H7 (cell line): ENCODE measurements around the gene PRKCQ. TPM values are rescaled to one million over a fixed set of nuclear protein-coding genes. Genes with fewer than 3 reads are reported as not detected.
A peak's percentile ranks its signal among the peaks of the same experiment; 100 is the strongest.

Source experiments
- DNase-seq: peaks from one replicate; pipeline ENCODE4 v3.0.0; 2012
- H3K27me3 ChIP-seq: 2 replicates; pipeline ENCODE4 v1.6.0; 2011; ENCODE audit warnings: mild to moderate bottlenecking, low read length; ENCODE audit not compliant: control insufficient read depth, insufficient read depth
- H3K36me3 ChIP-seq: replicated peaks from 2 replicates; pipeline ENCODE4 v1.5.1; 2011; ENCODE audit warnings: low read length; ENCODE audit not compliant: control insufficient read depth, insufficient read depth
- H3K4me3 ChIP-seq: 2 replicates; pipeline ENCODE4 v1.5.1; 2011; ENCODE audit warnings: low read depth, mild to moderate bottlenecking, control low read depth, low read length, moderate library complexity; ENCODE audit not compliant: insufficient read depth
- total RNA-seq: library from RNA; depleted of rRNA; stranded (reverse); fragments of >200 nt; shearing (Covaris generic); gene quantifications from 2 replicates; pipeline ENCODE4 v1.2.3, GENCODE V29; 2014; rRNA removed

PRKCQ gene
- total RNA-seq: 12.7 and 17.4 TPM in 2 replicates

DNA sequence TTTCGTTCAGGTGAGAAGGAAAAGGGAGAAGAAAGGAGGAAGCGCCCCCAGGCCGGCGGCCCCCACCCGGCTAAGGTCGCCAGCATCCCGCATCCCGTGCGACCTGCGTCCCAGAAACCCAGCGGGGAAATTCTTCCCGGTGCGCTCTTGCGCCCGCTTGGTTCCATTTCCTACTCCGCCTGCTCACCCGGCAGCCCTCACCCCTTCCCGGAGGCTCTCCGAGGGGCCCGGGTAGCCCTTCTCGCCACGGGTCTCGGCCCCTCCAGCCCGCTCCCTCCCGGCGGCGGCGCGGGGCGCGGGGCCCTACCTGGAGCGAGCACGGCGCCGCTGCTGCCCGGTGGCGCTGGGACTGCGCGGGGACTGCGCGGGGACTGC is at the start of gene PRKCQ:
Gene PRKCQ (minus strand): TSS at position 373 of the 375 bp plus-strand sequence. CDS start 65,141 bp downstream, outside the sequence.
- peak within 1 kb of the TSS; percentile 72 for H3K4me3 ChIP-seq
- H3K36me3 ChIP-seq: peaks cover 6% of the 10 kb centered on the region
- H3K27me3 ChIP-seq: peaks cover 5% of the 10 kb centered on the region
- no peak for DNase-seq

DNA sequence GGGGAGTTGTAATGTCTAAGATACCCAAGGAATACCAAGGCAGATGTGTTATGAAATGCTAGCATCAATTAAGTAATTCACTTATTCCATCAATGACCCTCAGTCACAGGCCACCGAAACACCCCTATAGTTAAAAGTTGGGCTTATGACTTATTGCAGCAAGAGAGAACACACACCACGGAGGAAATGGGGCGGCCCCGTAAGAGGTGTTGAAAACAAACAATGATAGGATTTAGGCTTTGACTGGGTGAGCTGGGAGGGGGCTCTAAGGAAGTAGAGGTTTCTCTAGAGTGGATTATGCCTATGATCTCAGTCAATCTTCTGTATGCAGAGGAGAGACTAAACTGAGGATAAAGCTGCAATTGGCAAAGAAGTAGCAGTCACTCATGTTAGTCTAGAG is 45.4 kb upstream of the PRKCQ start:
- Histone ChIP-seq H3K36me3 (no peaks in the 10 kb centered on the region), H3K27me3 (no peaks in the 10 kb centered on the region), H3K4me3 (no peak overlapping the region)
- DNase-seq: no peak

- no peak for DNase-seq
- Histone ChIP-seq H3K4me3 (no peak overlapping the region), H3K27me3 (no peaks in the 10 kb centered on the region), H3K36me3 (no peaks in the 10 kb centered on the region)
Observed at GRCh38 chr10:6624392-6624791, 44.3 kb upstream of the PRKCQ start.

DNA sequence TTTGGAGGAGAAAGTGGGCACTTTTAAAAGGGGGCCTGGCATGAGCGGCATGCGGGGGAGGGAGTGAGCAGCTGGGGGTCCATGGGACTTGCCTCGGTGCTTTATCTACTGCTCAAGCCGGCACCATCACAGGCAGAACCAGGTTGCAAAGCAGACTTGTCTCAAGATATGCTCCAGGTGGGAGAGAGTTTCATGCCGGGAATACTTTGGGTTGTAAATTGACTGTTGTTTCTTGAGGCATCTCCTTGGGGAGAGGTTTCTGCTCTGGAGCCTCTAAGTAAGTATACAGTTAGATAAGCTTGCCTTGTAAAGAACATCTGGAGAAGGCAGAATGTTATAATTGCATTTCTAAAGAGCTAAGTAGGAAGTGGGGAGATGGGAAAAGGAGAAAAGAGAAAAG is 42.8 kb upstream of the PRKCQ start:
- Histone ChIP-seq H3K4me3 (no peak overlapping the region), H3K36me3 (no peaks in the 10 kb centered on the region), H3K27me3 (no peaks in the 10 kb centered on the region)
- no peak for DNase-seq

GRCh38 chr10:6621536-6621935 is 41.5 kb upstream of the PRKCQ start:
- no peak for DNase-seq
- Histone ChIP-seq H3K4me3 (no peak overlapping the region), H3K27me3 (no peaks in the 10 kb centered on the region), H3K36me3 (no peaks in the 10 kb centered on the region)

DNA sequence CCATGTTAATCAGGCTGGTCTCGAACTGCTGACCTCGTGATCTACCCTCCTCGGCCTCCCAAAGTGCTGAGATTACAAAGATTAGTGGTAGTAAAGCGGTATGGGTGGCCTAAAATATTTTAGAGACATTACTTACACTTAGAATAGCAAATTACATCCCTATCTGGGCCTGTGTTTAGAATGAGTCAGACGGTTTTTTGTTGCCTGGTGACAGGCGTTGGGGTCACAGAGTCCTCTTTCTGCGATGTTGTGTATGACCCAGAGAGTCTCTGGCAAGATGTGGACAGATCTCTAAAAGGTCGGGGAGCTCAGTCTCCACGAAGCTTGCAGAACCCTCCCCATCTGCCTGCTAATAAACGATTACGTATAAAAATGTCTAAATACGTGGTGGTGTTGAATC is 39.6 kb upstream of the PRKCQ start:
- no peak for DNase-seq
- H3K4me3 ChIP-seq: no peak overlapping the region
- H3K36me3 ChIP-seq: no peaks in the 10 kb centered on the region
- H3K27me3 ChIP-seq: no peaks in the 10 kb centered on the region

GRCh38 chr10:6618340-6618739 is 38.3 kb upstream of the PRKCQ start:
- no peak for DNase-seq
- no peaks in the 10 kb centered on the region for H3K27me3 ChIP-seq
- H3K36me3 ChIP-seq: no peaks in the 10 kb centered on the region
- H3K4me3 ChIP-seq: no peak overlapping the region

DNA sequence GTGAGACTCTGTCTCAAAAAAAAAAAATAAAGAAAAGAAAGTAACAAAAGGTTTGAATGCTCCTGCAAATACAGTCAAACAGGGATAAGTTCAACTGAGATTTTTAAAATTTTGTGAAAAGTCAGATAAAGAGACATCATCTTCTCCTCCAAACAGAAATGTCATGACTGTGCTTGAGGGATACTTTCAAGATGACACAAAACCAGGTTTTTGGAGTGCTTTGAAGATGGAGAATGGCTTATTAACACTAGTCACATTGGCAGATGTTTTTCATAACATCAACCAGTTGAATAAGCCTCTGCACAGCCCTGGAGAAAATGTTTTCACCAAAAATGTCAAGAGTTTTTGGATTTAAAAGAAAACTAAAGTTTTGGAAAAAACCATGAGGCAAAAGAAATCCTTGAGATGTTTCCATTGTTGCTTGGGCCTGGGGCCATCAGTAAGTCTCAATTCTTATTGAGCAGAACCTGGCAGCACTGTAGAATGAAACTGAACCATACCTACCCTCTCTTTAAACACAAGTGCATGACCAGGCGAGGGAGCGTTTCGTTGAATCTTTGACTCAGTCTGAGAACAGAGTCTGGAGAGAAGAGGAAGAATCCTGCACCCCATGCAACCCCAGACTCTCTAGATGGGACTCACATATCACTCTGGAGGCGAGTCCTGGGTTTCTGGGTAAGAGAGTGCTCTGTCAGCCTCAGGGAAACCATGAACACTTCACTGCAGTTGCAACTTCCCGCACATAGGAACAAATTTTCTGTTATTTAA is 37.4 kb upstream of the PRKCQ start:
- Histone ChIP-seq H3K4me3 (no peak overlapping the region), H3K36me3 (no peaks in the 10 kb centered on the region), H3K27me3 (no peaks in the 10 kb centered on the region)
- DNase-seq: no peak

DNA sequence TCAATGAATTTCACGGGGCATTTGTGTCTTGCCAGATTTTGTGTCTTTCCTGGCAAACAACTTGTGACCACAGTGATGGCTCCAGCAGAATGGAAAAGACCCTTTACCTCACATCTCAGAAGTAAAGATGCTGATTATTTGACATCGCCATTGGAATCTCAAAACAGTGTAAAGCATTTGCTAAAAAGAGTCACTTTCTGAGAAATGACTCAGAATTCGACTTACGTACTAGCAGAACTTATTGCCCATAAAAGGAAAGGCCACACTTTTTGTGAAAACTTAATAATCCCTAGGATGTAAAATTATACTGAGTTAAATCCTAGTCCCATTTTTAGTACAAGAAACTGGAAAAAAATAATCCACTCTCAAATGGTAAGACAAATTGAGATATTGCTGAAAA is 35.9 kb upstream of the PRKCQ start:
- Histone ChIP-seq H3K36me3 (no peaks in the 10 kb centered on the region), H3K4me3 (no peak overlapping the region), H3K27me3 (no peaks in the 10 kb centered on the region)
- DNase-seq: no peak

GRCh38 chr10:6612371-6612770 is 32.3 kb upstream of the PRKCQ start:
- no peak for DNase-seq
- Histone ChIP-seq H3K36me3 (no peaks in the 10 kb centered on the region), H3K27me3 (no peaks in the 10 kb centered on the region), H3K4me3 (no peak overlapping the region)

DNA sequence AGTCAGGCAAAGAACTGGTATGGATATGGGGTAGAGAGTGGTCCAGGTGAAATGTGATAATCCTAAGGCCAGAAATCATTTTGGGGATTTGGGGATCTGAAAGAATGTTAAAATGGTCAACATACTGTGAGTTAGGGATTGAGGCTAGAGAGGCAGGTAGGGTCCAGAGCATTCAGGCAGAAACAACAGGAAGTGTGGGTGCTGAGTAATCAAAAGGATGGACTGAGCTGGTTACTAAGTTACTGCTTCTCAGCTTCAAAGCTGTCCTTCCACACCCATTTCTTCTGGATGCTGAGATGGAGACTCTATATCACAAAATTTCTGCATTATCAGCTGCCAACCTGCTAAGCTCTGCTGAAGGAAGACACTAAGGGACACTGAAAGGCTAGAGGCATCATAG is 30.6 kb upstream of the PRKCQ start:
- H3K27me3 ChIP-seq: no peaks in the 10 kb centered on the region
- no peak for DNase-seq

DNA sequence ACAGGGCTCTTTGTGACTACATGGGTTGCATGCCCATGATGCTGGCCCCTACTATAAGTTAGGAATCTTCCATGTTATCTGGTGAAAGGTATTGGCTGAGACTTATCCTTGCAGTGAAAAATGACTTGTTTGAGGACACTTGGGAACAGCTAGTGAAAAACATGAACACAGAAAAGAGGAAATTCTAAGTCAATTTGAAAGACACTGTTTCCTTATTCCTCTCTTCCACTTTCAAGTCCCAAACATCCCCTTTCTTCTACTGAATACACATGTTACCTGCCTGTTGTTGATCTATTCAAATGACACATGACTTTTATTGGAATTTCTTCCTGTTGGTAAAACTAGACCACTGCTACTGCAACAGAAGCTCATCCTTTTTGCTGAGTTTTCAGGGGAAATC is 29.5 kb upstream of the PRKCQ start:
- no peak overlapping the region for H3K4me3 ChIP-seq
- DNase-seq: no peak
- H3K27me3 ChIP-seq: no peaks in the 10 kb centered on the region
- no peaks in the 10 kb centered on the region for H3K36me3 ChIP-seq

More for the DNA sequence above, 30.6 kb upstream of the PRKCQ start:
- no peak overlapping the region for H3K4me3 ChIP-seq
- H3K36me3 ChIP-seq: no peaks in the 10 kb centered on the region

DNA sequence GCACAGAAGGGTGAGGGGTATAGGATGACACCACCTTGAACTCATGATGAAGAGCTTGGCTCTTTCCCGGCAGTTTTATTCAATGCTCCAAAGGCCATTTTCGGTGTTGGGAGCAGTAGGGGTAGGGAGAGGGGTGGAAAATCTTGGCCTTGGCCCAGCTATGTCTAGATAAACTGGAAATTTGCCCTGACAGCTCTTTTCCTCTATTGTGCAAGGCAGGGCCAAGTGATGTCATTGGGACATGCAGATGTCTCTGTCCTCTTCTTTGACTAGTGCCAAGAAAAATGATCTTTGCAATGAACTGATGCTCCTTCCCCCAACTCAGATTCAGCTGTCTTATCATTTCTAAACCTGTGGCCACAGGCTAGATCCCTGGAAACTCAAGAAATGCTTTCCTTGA is 27.7 kb upstream of the PRKCQ start:
- no peaks in the 10 kb centered on the region; the same call in 1 of the 2 replicates for H3K27me3 ChIP-seq
- no peak for DNase-seq
- H3K4me3 ChIP-seq: no peak overlapping the region
- no peaks in the 10 kb centered on the region for H3K36me3 ChIP-seq

- no peak for DNase-seq
- Histone ChIP-seq H3K36me3 (no peaks in the 10 kb centered on the region), H3K4me3 (no peak overlapping the region)
Observed at GRCh38 chr10:6607182-6607581, 27.1 kb upstream of the PRKCQ start.

DNA sequence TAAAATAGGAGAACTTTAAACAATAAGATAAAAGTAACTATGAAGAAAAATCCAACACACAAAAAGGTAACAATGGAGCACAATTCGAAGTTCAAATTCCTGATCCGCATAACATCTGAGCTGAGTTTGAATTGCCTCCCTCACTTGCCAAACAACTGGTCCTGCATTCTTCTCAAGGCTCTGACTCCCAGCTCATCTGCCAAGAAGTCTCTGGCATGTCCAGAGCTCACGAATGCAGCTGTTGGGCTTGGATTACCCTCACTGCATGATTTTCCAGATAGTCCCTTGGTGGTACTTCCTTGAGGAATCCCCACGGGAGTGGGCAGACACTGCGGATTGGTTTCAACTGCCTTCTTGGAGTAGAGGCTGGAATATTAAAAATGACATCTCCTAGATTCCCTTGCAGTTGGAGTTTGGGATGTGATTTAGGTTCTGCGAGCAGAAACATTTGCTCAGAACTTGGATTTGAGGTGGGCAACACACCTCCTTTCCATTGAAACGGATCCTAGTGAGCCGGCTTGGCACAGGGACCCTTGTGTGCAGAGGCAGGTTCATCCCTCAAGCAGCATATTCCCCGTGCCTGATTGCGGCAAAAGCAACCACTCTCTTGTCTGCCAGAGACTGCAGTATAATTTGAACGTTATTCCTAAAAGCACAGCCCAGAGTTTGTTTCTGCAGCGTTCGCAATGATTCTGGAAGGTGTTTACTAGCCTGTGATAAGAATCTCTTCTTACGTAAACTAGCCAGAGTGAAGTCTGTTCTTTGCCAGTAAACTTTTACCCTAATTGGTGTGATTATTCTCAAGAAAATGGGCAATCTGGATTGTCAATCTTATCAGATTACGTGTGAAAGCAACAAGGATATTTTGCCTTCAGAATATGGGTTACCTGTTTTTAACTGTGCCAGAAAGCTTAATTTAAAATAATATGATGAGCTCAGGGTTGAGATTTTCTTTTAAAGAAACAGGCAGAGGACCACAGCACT is 23.4 kb upstream of the PRKCQ start:
- Histone ChIP-seq H3K4me3 (no peak overlapping the region), H3K36me3 (no peaks in the 10 kb centered on the region), H3K27me3 (no peaks in the 10 kb centered on the region; the same call in 1 of the 2 replicates)
- peak; percentile 23 for DNase-seq

More at GRCh38 chr10:6607182-6607581, 27.1 kb upstream of the PRKCQ start:
- no peaks in the 10 kb centered on the region; the same call in 1 of the 2 replicates for H3K27me3 ChIP-seq
